Measurements from ENCODE around the gene DDX10. TPM values are rescaled to one million over a fixed set of nuclear protein-coding genes. Genes with fewer than 3 reads are reported as not detected.

Gene DDX10
- total RNA-seq (2022) (72.5 and 78.3 TPM in 2 replicates), Bru-seq, nascent RNA (percentile 91 among the genes with signal in this experiment), BruChase-seq, experiment 1, labeled RNA remaining after a 2-hour chase (percentile 81 among the genes with signal in this experiment), BruChase-seq, experiment 2, labeled RNA remaining after a 6-hour chase (percentile 76 among the genes with signal in this experiment)
- long read RNA-seq, transcript DDX10-201 (18 exons, 3,264 nt): major isoform, 97 of 116 reads
- long read RNA-seq, partial matches to known transcripts: 9 of 116 reads
- long read RNA-seq, other reads (novel, unspliced or antisense): 10 of 116 reads

DNA sequence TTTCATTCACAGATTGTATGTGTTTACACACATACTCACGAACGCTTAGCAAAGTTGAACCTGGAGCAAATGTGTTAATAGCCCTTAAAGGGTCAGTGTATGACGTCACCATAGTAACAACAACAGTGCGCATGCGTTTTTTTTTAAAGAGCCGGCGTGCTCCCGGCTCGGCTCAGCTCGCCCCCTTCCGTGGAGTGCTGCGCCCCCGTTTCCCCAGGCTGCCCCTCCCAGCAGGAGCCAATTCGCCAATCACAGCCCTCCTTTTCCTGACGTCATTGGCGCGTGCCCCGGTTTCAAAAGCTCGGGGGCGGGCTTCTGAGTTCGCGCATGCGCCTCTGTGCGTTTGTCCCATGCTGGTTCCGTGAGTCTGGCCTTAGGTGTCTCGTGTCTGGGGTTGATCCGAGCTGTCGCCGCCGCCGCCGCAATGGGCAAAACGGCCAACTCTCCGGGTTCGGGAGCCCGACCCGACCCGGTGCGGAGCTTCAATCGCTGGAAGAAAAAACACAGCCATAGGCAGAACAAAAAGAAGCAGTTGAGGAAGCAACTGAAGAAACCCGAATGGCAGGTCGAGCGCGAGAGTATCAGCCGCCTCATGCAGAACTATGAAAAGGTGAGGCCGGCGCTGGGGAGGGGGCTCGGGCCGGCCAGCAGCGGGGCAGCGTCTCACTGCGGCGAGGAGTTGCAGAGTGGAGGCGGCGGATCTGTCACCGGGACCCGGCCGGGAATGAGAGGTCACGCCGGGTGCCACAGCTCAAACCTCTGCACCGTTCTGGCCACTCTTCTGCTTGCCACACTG, at the start of gene DDX10:
TSS of gene DDX10 (plus strand) at position 340 of the 796 bp plus-strand sequence. CDS start at position 425, 85 bp downstream.
- H3K4me1 ChIP-seq: peaks cover 24% of the 10 kb centered on the region
- no peaks in the 10 kb centered on the region for H3K9me3 ChIP-seq
- Mint-ChIP-seq H3K36me3 (ENCODE audit: insufficient read depth, unreplicated experiment) (peaks cover 24% of the 10 kb centered on the region), H3K4me1 (ENCODE audit: low read depth, unreplicated experiment) (peaks cover 42% of the 10 kb centered on the region), H3K27me3 (ENCODE audit: insufficient read depth, unreplicated experiment) (no peaks in the 10 kb centered on the region), H3K9me3 (ENCODE audit: unreplicated experiment) (no peaks in the 10 kb centered on the region), H3K27ac (ENCODE audit: unreplicated experiment) (peak within 1 kb of the TSS; percentile 98), H3K4me3 (ENCODE audit: unreplicated experiment) (peak within 1 kb of the TSS; percentile 95)
- CTCF ChIA-PET: interaction anchor here (0.6 to 1.5 kb wide), 8 partner anchors 9 to 656 kb away, joined by 3 to 8 read pairs (median 4); partner anchors contain the start of genes ATM, CUL5 and NPAT
- no peaks in the 10 kb centered on the region for H3K27me3 ChIP-seq (replicated peaks; ENCODE audit: control insufficient read depth, insufficient read depth, low read length)
- TF ChIP-seq, protein P1, sequence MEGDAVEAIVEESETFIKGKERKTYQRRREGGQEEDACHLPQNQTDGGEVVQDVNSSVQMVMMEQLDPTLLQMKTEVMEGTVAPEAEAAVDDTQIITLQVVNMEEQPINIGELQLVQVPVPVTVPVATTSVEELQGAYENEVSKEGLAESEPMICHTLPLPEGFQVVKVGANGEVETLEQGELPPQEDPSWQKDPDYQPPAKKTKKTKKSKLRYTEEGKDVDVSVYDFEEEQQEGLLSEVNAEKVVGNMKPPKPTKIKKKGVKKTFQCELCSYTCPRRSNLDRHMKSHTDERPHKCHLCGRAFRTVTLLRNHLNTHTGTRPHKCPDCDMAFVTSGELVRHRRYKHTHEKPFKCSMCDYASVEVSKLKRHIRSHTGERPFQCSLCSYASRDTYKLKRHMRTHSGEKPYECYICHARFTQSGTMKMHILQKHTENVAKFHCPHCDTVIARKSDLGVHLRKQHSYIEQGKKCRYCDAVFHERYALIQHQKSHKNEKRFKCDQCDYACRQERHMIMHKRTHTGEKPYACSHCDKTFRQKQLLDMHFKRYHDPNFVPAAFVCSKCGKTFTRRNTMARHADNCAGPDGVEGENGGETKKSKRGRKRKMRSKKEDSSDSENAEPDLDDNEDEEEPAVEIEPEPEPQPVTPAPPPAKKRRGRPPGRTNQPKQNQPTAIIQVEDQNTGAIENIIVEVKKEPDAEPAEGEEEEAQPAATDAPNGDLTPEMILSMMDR (IDR thresholded peaks at IDR 0.05; ENCODE audit: insufficient read depth in 1 of 2, low read depth in 1 of 2, low read length in 1 of 2, severe bottlenecking in 1 of 2, unreplicated experiment in 1 of 2): no peak
- POLR2A ChIA-PET: interaction anchor here (0.5 to 1.1 kb wide), 10 partner anchors 14 to 656 kb away, joined by 3 to 7 read pairs (median 4); partner anchors contain the start of genes ATM, C11orf65 and EXPH5
- TSS peak; percentile 60 for BruUV-seq (replicated peaks)
- DNase-seq: peak; percentile 100
- intact Hi-C loops (cut with micrococcal nuclease; ENCODE audit: unreplicated experiment): loop anchor here (1.0 kb wide), 1 partner anchor 72 kb away; the partner anchor contains the start of gene EXPH5
- no peaks in the 10 kb centered on the region for H3K36me3 ChIP-seq (ENCODE audit: control insufficient read depth, insufficient read depth, low read length)
- H3K4me3 ChIP-seq (ENCODE audit: low read depth, low read length): peak within 1 kb of the TSS; percentile 84

DNA sequence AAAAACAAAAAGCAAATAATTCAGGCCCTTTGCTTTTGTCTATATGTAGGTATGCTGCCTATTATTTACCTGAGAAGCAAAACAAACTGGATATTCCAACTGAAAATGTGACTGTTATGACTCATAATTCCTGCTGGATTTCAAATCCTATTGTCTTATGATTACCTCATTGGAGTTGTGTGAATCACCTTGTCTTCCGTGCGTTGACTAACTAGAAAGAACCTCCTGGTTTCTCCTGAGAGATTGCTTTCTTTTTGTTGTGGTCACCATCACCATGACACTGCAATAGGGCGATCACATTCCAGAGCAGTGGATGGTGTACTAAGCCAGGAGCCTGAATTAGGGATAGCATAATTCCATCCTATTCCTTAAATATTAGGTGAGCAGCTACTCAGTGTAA, 48.3 kb upstream of the DDX10 start:
- H3K9me3 Mint-ChIP-seq (ENCODE audit: unreplicated experiment): no peaks in the 10 kb centered on the region
- Histone ChIP-seq H3K4me3 (ENCODE audit: low read depth, low read length) (no peak overlapping the region), H3K27me3 (replicated peaks; ENCODE audit: control insufficient read depth, insufficient read depth, low read length) (no peaks in the 10 kb centered on the region), H3K4me1 (peaks cover 10% of the 10 kb centered on the region; the same call in 1 of the 2 replicates), H3K36me3 (ENCODE audit: control insufficient read depth, insufficient read depth, low read length) (no peaks in the 10 kb centered on the region), H3K9me3 (no peaks in the 10 kb centered on the region)
- peaks cover 18% of the 10 kb centered on the region for H3K4me1 Mint-ChIP-seq (ENCODE audit: low read depth, unreplicated experiment)
- peak in 1 of 2 experiments; percentile 49 for DNase-seq
- TF ChIP-seq, protein P1 (IDR thresholded peaks at IDR 0.05; ENCODE audit: insufficient read depth in 1 of 2, low read depth in 1 of 2, low read length in 1 of 2, severe bottlenecking in 1 of 2, unreplicated experiment in 1 of 2): no peak
- CTCF ChIA-PET: no interaction called here
- intact Hi-C loops (cut with micrococcal nuclease; ENCODE audit: unreplicated experiment): no loop called here
- no peaks in the 10 kb centered on the region for H3K36me3 Mint-ChIP-seq (ENCODE audit: insufficient read depth, unreplicated experiment)
- H3K27me3 Mint-ChIP-seq (ENCODE audit: insufficient read depth, unreplicated experiment): no peaks in the 10 kb centered on the region
- BruUV-seq (replicated peaks): no TSS peak
- POLR2A ChIA-PET: no interaction called here
- H3K27ac Mint-ChIP-seq (ENCODE audit: unreplicated experiment): peak overlapping the region; percentile 55
- no peak overlapping the region for H3K4me3 Mint-ChIP-seq (ENCODE audit: unreplicated experiment)

- Histone ChIP-seq H3K27me3 (replicated peaks; ENCODE audit: control insufficient read depth, insufficient read depth, low read length) (no peaks in the 10 kb centered on the region), H3K9me3 (no peaks in the 10 kb centered on the region), H3K4me1 (peaks cover 10% of the 10 kb centered on the region; the same call in 1 of the 2 replicates), H3K4me3 (ENCODE audit: low read depth, low read length) (no peak overlapping the region), H3K36me3 (ENCODE audit: control insufficient read depth, insufficient read depth, low read length) (no peaks in the 10 kb centered on the region)
- no TSS peak for BruUV-seq (replicated peaks)
- peak overlapping the region; percentile 55 for H3K27ac Mint-ChIP-seq (ENCODE audit: unreplicated experiment)
- POLR2A ChIA-PET: no interaction called here
- CTCF ChIA-PET: no interaction called here
- no peaks in the 10 kb centered on the region for H3K9me3 Mint-ChIP-seq (ENCODE audit: unreplicated experiment)
- H3K4me1 Mint-ChIP-seq (ENCODE audit: low read depth, unreplicated experiment): peaks cover 18% of the 10 kb centered on the region
- H3K36me3 Mint-ChIP-seq (ENCODE audit: insufficient read depth, unreplicated experiment): no peaks in the 10 kb centered on the region
- intact Hi-C loops (cut with micrococcal nuclease; ENCODE audit: unreplicated experiment): no loop called here
- no peak overlapping the region for H3K4me3 Mint-ChIP-seq (ENCODE audit: unreplicated experiment)
- no peaks in the 10 kb centered on the region for H3K27me3 Mint-ChIP-seq (ENCODE audit: insufficient read depth, unreplicated experiment)
- no peak for DNase-seq
- TF ChIP-seq, protein P1 (IDR thresholded peaks at IDR 0.05; ENCODE audit: insufficient read depth in 1 of 2, low read depth in 1 of 2, low read length in 1 of 2, severe bottlenecking in 1 of 2, unreplicated experiment in 1 of 2): no peak
Observed at GRCh38 chr11:108617055-108617454, 47.8 kb upstream of the DDX10 start.

All from Caco-2 (cell line).